Endothelial cell of umbilical vein (primary cell): ENCODE data around the gene DRC1. TPM values are rescaled to one million over a fixed set of nuclear protein-coding genes. Genes with fewer than 3 reads are reported as not detected.

Experiments used
- BruUV-seq: library from RNA; stranded (reverse); fragments of 400-500 nt; replicated peaks from 2 replicates; lab custom pipeline; 2021; lab: Mats Ljungman, UMichigan
- CTCF ChIA-PET: fragments of 300-600, 350-600 bp; sonication (Branson Sonifier 250); formaldehyde crosslinking; loops from one replicate; lab custom pipeline; 2021; ENCODE audit warnings: antibody characterized with exemption, inconsistent platforms; lab: Charles Lee
- POLR2A ChIA-PET: fragments of 300-600, 350-600 bp; sonication (Branson Sonifier 250); formaldehyde crosslinking; loops from one replicate; lab custom pipeline; 2021; ENCODE audit warnings: antibody characterized with exemption, inconsistent platforms; lab: Charles Lee
- DNase-seq: peaks from one replicate; pipeline ENCODE4 v3.0.0-alpha.2; 2011; ENCODE audit warnings: low read depth, low spot score
- FAIRE-seq: peaks from 2 replicates; lab custom pipeline; 2011; peaks lifted over from hg19 to GRCh38; lab: Jason Lieb, UNC
- H2AFZ ChIP-seq: 2 replicates; pipeline ENCODE4 v1.6.0; 2012; ENCODE audit warnings: low read depth, low read length, control low read depth, inconsistent platforms
- H3K27ac ChIP-seq: 2 replicates; pipeline ENCODE4 v1.5.1; 2011; ENCODE audit warnings: low read depth, mild to moderate bottlenecking, control low read depth, low read length, moderate library complexity; ENCODE audit not compliant: insufficient read depth
- H3K27me3 ChIP-seq, 2 experiments: 2 replicates each; pipeline versions ENCODE4 v1.6.0 to v1.6.1; 2011; ENCODE audit warnings: low read length in 2 of 2, mixed read lengths in 1 of 2; ENCODE audit not compliant: control insufficient read depth in 2 of 2, insufficient read depth in 2 of 2
- H3K36me3 ChIP-seq, 2 experiments: 2 replicates in 1 of 2; 3 replicates in 1 of 2; pipeline ENCODE4 v1.5.1; 2011; ENCODE audit warnings: low read length in 2 of 2, mild to moderate bottlenecking in 1 of 2, moderate library complexity in 1 of 2; ENCODE audit not compliant: control insufficient read depth in 2 of 2, insufficient read depth in 2 of 2; ENCODE audit errors: extremely low read depth in 1 of 2
- H3K4me1 ChIP-seq: 3 replicates; pipeline ENCODE4 v1.5.1; 2011; ENCODE audit warnings: mild to moderate bottlenecking, low read length; ENCODE audit not compliant: control insufficient read depth, insufficient read depth; ENCODE audit errors: extremely low read depth
- H3K4me2 ChIP-seq: 2 replicates; pipeline ENCODE4 v1.6.1; 2011; ENCODE audit warnings: low read length, control low read depth, mixed read lengths; ENCODE audit not compliant: insufficient read depth
- H3K4me3 ChIP-seq, 3 experiments: fragments of 200-600 bp in 1 of 3; sonication (generic), shearing (Covaris generic) in 1 of 3; replicated peaks in 1 of 3; 2 replicates each; pipeline ENCODE4 v1.5.1; 2011 to 2016; ENCODE audit warnings: control low read depth in 3 of 3, low read length in 3 of 3, mild to moderate bottlenecking in 2 of 3, inconsistent platforms in 1 of 3, low read depth in 1 of 3, moderate library complexity in 1 of 3; ENCODE audit not compliant: insufficient read depth in 1 of 3
- H3K79me2 ChIP-seq: 2 replicates; pipeline ENCODE4 v1.6.0; 2012; ENCODE audit warnings: low read length, inconsistent platforms; ENCODE audit not compliant: control insufficient read depth, insufficient read depth
- H3K9ac ChIP-seq: replicated peaks from 2 replicates; pipeline ENCODE3; 2011; ENCODE audit warnings: low read length, control low read depth; ENCODE audit not compliant: insufficient read depth; ENCODE audit errors: extremely low read depth
- H3K9me1 ChIP-seq: replicated peaks from 3 replicates; pipeline ENCODE4 v1.6.0; 2011; ENCODE audit warnings: mild to moderate bottlenecking, low read length; ENCODE audit not compliant: control insufficient read depth, insufficient read depth; ENCODE audit errors: extremely low read depth
- H3K9me3 ChIP-seq: replicated peaks from 2 replicates; pipeline ENCODE4 v1.5.1; 2012; ENCODE audit warnings: low read length, inconsistent platforms; ENCODE audit not compliant: control insufficient read depth, insufficient read depth
- H4K20me1 ChIP-seq: replicated peaks from 2 replicates; pipeline ENCODE3; 2011; ENCODE audit warnings: mild to moderate bottlenecking, low read length; ENCODE audit not compliant: control insufficient read depth, insufficient read depth; ENCODE audit errors: extremely low read depth
- EZH2 ChIP-seq: IDR thresholded peaks from 2 replicates; pipeline ENCODE4 v1.6.1; 2012; ENCODE audit warnings: borderline replicate concordance, low read depth, mild to moderate bottlenecking, moderate library complexity, low read length, inconsistent platforms; ENCODE audit not compliant: severe bottlenecking
- FOS ChIP-seq: IDR thresholded peaks from 2 replicates; pipeline ENCODE4 v1.6.1; 2011; ENCODE audit warnings: mild to moderate bottlenecking, low read length, moderate library complexity, borderline replicate concordance; ENCODE audit not compliant: insufficient read depth
- GATA2 ChIP-seq: IDR thresholded peaks from 2 replicates; pipeline ENCODE4 v1.7.0; 2011; ENCODE audit warnings: low read depth, mild to moderate bottlenecking, moderate library complexity, mixed read lengths, low read length; ENCODE audit not compliant: insufficient read length, insufficient read depth
- JUN ChIP-seq: IDR thresholded peaks from 2 replicates; pipeline ENCODE4 v1.6.1; 2011; ENCODE audit warnings: borderline replicate concordance, low read depth; ENCODE audit not compliant: insufficient read length, insufficient read depth
- MAX ChIP-seq: IDR thresholded peaks from 2 replicates; pipeline ENCODE4 v1.6.1; 2011; ENCODE audit not compliant: insufficient read depth, insufficient read length
- MYC ChIP-seq: IDR thresholded peaks from one replicate; pipeline ENCODE4 v1.6.1; 2011; ENCODE audit warnings: mild to moderate bottlenecking, low read depth, low read length
- POLR2A ChIP-seq: IDR thresholded peaks from 2 replicates; pipeline ENCODE4 v1.6.1; 2012; ENCODE audit warnings: low read depth, mild to moderate bottlenecking, control low read depth, low read length
- POLR2AphosphoS5 ChIP-seq: IDR thresholded peaks from 2 replicates; pipeline ENCODE4 v1.6.1; 2012; ENCODE audit warnings: low read depth, mild to moderate bottlenecking, control low read depth, low read length, moderate library complexity; ENCODE audit not compliant: insufficient read depth
- dilution Hi-C: fragments of 300-500 bp; cut with MboI; formaldehyde crosslinking; loops from one replicate; pipeline ENCODE4 v1.15.0; 2019; ENCODE audit warnings: low sequenced_read_pairs; ENCODE audit not compliant: extremely low pct_ligation_motif_present
- intact Hi-C: fragments of 100-400 bp; cut with micrococcal nuclease; formaldehyde crosslinking; loops from one replicate; pipeline ENCODE4 v1.10.0; 2022
- polyA plus RNA-seq, 4 experiments: library from polyadenylated mRNA; depleted of rRNA in 3 of 4; stranded (reverse) in 3 of 4; unstranded in 1 of 4; fragments of >200 nt; gene quantifications; 2 replicates each; pipeline versions ENCODE4 v1.2.1 to v1.2.3, GENCODE V29; 2011 to 2012; ENCODE audit warnings: missing spikeins in 1 of 4
- total RNA-seq: library from RNA; stranded (reverse); gene quantifications from 2 replicates; pipeline ENCODE4 v1.2.3, GENCODE V29; 2021
- TF ChIP-seq, protein P1 (sequence below), 2 donors: IDR thresholded peaks; 1 replicate in 1 of 2; 2 replicates in 1 of 2; pipeline ENCODE4 v1.5.1; 2011; ENCODE audit warnings: low read length in 2 of 2, mild to moderate bottlenecking in 2 of 2, moderate library complexity in 2 of 2, control low read depth in 1 of 2, inconsistent platforms in 1 of 2, low read depth in 1 of 2; ENCODE audit not compliant: insufficient read depth in 1 of 2; ENCODE audit errors: extremely low read depth in 1 of 2

DRC1 gene
- total and polyA plus RNA-seq, 2 donors (not counting 3 experiments of a cell fraction or from before 2014, with no cell fraction given), result 0.44 TPM; not detected in 1

- Histone ChIP-seq H3K9ac (no peak overlapping the region), H3K27ac (no peak overlapping the region), H3K9me1 (no peaks in the 10 kb centered on the region), H3K27me3 (peaks cover 7 to 10% of the 10 kb centered on the region in 2 experiments), H3K4me3 (no peak overlapping the region), H2AFZ (no peak overlapping the region), H3K4me1 (no peaks in the 10 kb centered on the region), H3K9me3 (no peaks in the 10 kb centered on the region), H3K79me2 (no peaks in the 10 kb centered on the region), H3K4me2 (no peak overlapping the region), H4K20me1 (no peaks in the 10 kb centered on the region), H3K36me3 (no peaks in the 10 kb centered on the region)
- intact Hi-C loops, result no loop called here
- FAIRE-seq (no peak), DNase-seq (no peak)
- dilution Hi-C loops, result no loop called here
- CTCF ChIA-PET, result no interaction called here
- TF ChIP-seq EZH2 (no peak), GATA2 (no peak), FOS (no peak), MAX (no peak), MYC (no peak), POLR2A (no peak), POLR2AphosphoS5 (no peak), JUN (no peak)
- TF ChIP-seq, protein P1, sequence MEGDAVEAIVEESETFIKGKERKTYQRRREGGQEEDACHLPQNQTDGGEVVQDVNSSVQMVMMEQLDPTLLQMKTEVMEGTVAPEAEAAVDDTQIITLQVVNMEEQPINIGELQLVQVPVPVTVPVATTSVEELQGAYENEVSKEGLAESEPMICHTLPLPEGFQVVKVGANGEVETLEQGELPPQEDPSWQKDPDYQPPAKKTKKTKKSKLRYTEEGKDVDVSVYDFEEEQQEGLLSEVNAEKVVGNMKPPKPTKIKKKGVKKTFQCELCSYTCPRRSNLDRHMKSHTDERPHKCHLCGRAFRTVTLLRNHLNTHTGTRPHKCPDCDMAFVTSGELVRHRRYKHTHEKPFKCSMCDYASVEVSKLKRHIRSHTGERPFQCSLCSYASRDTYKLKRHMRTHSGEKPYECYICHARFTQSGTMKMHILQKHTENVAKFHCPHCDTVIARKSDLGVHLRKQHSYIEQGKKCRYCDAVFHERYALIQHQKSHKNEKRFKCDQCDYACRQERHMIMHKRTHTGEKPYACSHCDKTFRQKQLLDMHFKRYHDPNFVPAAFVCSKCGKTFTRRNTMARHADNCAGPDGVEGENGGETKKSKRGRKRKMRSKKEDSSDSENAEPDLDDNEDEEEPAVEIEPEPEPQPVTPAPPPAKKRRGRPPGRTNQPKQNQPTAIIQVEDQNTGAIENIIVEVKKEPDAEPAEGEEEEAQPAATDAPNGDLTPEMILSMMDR (IDR thresholded peaks at IDR 0.05; ENCODE audit: extremely low read depth in 1 of 2, insufficient read depth in 1 of 2, low read depth in 1 of 2, low read length in 2 of 2), result no peak
- POLR2A ChIA-PET, result no interaction called here
- no TSS peak for BruUV-seq
These were observed 31.1 kb downstream of the DRC1 start for GRCh38 chr2:26432859-26433258.
